ENCODE data around the gene CA12.
A peak's percentile ranks its signal among the peaks of the same experiment; 100 is the strongest.

Gene CA12

GRCh38 chr15:63407612-63408011 lies 26.0 kb upstream of the CA12 start:
- TF ChIP-seq GATA3 (IDR thresholded peaks at IDR 0.05; ENCODE audit: low read depth, low read length) (no peak), GATA2 (IDR thresholded peaks at IDR 0.05; ENCODE audit: low read depth, low read length) (no peak)

- TF ChIP-seq GATA3 (IDR thresholded peaks at IDR 0.05; ENCODE audit: low read depth, low read length) (no peak), GATA2 (IDR thresholded peaks at IDR 0.05; ENCODE audit: low read depth, low read length) (no peak)
Observed at GRCh38 chr15:63405683-63406390, 24.2 kb upstream of the CA12 start.

- TF ChIP-seq GATA3 (IDR thresholded peaks at IDR 0.05; ENCODE audit: low read depth, low read length) = no peak
- TF ChIP-seq GATA2 (IDR thresholded peaks at IDR 0.05; ENCODE audit: low read depth, low read length) = no peak
Observed at GRCh38 chr15:63405159-63405558, 23.5 kb upstream of the CA12 start.

GRCh38 chr15:63403254-63403945 lies 21.8 kb upstream of the CA12 start:
- no peak for TF ChIP-seq GATA3 (IDR thresholded peaks at IDR 0.05; ENCODE audit: low read depth, low read length)
- no peak for TF ChIP-seq GATA2 (IDR thresholded peaks at IDR 0.05; ENCODE audit: low read depth, low read length)

- TF ChIP-seq GATA2 (IDR thresholded peaks at IDR 0.05; ENCODE audit: low read depth, low read length) = no peak
- no peak for TF ChIP-seq GATA3 (IDR thresholded peaks at IDR 0.05; ENCODE audit: low read depth, low read length)
Observed at GRCh38 chr15:63402498-63403253, 21.0 kb upstream of the CA12 start.

- TF ChIP-seq GATA2 (IDR thresholded peaks at IDR 0.05; ENCODE audit: low read depth, low read length) (no peak), GATA3 (IDR thresholded peaks at IDR 0.05; ENCODE audit: low read depth, low read length) (no peak)
Observed at GRCh38 chr15:63401714-63402497, 20.3 kb upstream of the CA12 start.

- no peak for TF ChIP-seq GATA3 (IDR thresholded peaks at IDR 0.05; ENCODE audit: low read depth, low read length)
- no peak for TF ChIP-seq GATA2 (IDR thresholded peaks at IDR 0.05; ENCODE audit: low read depth, low read length)
Observed at GRCh38 chr15:63401078-63401477, 19.4 kb upstream of the CA12 start.

- TF ChIP-seq GATA3 (IDR thresholded peaks at IDR 0.05; ENCODE audit: low read depth, low read length) (no peak), GATA2 (IDR thresholded peaks at IDR 0.05; ENCODE audit: low read depth, low read length) (no peak)
Observed at GRCh38 chr15:63398456-63398855, 16.8 kb upstream of the CA12 start.

- TF ChIP-seq GATA2 (IDR thresholded peaks at IDR 0.05; ENCODE audit: low read depth, low read length) (peak; percentile 13; the same call in 1 of the 2 replicates), GATA3 (IDR thresholded peaks at IDR 0.05; ENCODE audit: low read depth, low read length) (no peak)
Observed at GRCh38 chr15:63396152-63396928, 14.7 kb upstream of the CA12 start.

GRCh38 chr15:63395730-63396151 lies 14.1 kb upstream of the CA12 start:
- TF ChIP-seq GATA2 (IDR thresholded peaks at IDR 0.05; ENCODE audit: low read depth, low read length) = no peak
- TF ChIP-seq GATA3 (IDR thresholded peaks at IDR 0.05; ENCODE audit: low read depth, low read length) = no peak

- TF ChIP-seq GATA2 (IDR thresholded peaks at IDR 0.05; ENCODE audit: low read depth, low read length) (no peak), GATA3 (IDR thresholded peaks at IDR 0.05; ENCODE audit: low read depth, low read length) (no peak)
Observed at GRCh38 chr15:63392361-63393009, 10.8 kb upstream of the CA12 start.

- TF ChIP-seq GATA3 (IDR thresholded peaks at IDR 0.05; ENCODE audit: low read depth, low read length) = no peak
- no peak for TF ChIP-seq GATA2 (IDR thresholded peaks at IDR 0.05; ENCODE audit: low read depth, low read length)
Observed at GRCh38 chr15:63391669-63392360, 10.2 kb upstream of the CA12 start.

Measured in SH-SY5Y (cell line).